Measurements from ENCODE around the gene COL6A5.

The COL6A5 gene

DNA sequence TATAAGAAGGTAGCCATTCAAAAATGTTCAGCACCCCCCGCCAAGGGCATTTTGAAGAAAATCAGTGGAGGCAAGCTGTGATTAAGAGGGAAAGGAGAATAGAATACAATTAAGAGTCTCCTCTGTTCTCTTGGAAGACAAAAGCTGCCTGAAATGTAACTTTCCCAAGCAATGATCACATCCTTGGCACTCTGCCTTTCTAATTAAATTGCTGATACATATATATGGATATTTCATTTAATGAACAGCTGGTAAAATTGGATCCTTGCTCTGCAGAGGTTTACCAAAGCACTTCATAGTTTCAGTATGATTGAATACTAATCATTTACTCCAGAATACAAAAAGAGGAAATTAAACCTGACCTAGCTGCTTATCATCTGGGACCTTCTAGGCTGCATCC lies 182.0 kb downstream of the COL6A5 start:
- DNase-seq, result no peak

DNA sequence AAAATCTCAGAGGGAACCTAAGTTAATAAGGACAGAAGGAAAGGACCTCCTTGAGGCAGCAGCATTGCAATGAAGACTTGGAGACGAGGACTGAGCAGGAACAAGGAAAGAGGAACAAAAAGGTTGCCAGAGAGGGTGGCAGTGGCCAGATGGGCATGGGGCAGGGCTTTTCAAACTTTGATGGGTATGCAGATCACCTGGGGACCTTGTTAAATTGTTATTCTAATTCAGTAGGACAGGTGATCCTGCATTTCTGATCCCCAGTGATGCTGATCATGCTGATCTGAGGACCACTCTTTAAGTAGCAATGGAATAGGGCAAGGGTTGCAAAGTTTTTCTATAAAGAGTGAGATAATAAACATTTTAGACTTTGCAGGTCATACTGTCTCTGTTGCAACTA lies 182.6 kb downstream of the COL6A5 start:
- no peak for DNase-seq

DNA sequence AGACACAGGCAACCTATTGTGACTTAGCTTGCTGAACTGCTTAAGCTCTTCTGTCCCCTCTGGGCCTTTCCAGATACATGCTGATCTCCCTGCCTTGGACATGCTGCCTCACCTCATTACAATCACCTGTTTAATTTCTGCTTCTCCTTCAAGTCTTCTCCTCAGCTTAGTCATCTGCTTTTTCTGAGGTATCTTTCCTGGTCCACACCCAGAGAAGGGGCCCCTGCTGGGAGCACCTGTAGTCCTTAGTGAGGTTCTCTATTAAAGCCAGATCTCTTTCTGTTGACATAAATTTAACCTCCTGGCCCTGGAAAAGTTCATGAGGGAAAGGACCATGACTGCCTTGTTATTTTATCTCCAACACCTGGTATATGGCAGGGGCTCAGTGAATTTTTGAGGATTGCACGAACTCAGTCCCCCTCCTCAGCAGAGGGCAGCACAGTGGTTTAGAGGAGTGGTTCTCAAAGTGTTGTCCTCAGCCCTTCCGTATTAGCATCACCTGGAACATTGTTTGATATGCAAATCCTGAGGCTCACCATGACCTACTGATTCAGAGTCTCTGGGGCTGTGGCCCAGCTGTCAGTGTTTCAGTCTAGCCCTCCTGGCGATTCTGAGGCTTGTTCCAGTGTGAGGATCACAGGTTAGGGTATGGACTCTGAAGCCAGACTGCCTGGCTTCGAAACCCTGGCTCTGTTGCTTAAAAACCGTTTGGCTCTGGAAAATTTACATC lies 184.2 kb downstream of the COL6A5 start:
- no peak for DNase-seq

GRCh38 chr3:130533247-130533646 lies 187.8 kb downstream of the COL6A5 start:
- DNase-seq, result no peak
